Daoy (cell line): ENCODE measurements around the gene UNKL. TPM values are rescaled to one million over a fixed set of nuclear protein-coding genes. Genes with fewer than 3 reads are reported as not detected.

Experiments
- DNase-seq: peaks from one replicate; pipeline ENCODE4 v3.0.0-alpha.2; 2015; ENCODE audit warnings: low read depth
- total RNA-seq: library from RNA; depleted of rRNA; stranded (reverse); fragments of >200 nt; shearing (Covaris generic); gene quantifications from 2 replicates; pipeline ENCODE4 v1.2.3, GENCODE V29; 2014

UNKL gene
- total RNA-seq, 1 experiment from 2014 or later: 12.1 TPM

DNA sequence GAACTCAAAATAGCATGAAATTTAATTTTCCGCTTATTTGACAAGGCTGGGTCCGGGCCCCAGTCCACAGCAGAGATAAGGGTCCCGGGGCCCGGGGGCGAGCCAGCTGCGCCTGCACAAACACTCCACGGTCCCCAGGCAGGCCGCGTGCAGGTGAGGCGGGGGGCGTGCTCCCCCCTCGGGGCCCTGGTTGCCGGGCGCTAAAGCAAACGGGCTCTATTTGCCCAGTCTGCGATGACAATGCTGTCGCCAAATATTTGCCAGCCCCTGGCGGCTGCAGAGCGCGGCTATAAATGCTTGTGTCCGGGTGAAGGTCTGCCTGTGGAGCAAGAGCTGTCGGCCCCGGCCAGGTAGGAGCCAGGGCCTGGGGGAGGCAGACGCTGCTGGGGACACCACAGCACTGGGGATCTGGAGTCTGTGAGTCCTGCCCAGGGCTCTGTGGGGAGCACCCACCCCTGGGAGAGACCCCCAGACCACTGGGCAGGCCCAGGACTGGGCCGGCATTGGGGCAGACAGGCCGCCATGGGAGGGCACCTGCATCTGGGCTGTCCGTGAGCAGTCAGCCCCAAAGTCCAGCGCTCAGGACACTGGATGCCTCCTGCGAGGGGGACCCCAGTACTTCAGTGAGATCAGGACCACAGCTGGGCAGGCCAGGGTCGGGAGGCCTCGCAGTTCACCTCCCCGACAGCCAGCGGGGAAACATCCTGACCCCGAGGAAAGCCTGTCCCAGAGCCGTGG lies 16.4 kb upstream of the UNKL start, which contains the start of gene PERCC1:
Gene PERCC1, plus strand, starts transcription at position 320 of the 738 bp plus-strand sequence. CDS start 1,516 bp downstream, outside the sequence.
- DNase-seq: no peak

- no peak for DNase-seq
These were observed 15.8 kb upstream of the UNKL start for GRCh38 chr16:1430214-1430758.

GRCh38 chr16:1429631-1430030 lies 15.1 kb upstream of the UNKL start:
- DNase-seq: no peak

GRCh38 chr16:1429012-1429411 lies 14.5 kb upstream of the UNKL start:
- no peak for DNase-seq

DNA sequence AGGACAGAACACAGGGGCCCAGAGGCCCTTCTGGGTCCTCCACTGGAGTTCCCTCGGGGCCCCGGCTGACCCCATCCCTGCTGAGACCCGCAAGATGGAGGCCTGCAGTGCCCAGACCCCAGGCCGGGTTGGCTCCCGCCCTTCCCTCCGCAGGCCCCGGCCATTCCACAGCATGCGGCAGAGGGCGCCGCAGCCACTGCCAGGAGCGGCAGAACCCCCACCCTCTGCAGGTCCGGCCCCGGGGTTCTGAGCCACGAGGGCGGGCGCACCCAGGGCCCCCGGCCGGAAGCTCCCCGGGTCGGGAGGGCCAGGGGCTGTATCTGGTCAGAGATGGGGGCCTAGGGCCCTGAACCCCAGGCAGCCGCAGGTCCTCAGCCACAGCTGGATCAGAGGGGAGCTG lies 14.0 kb upstream of the UNKL start:
- peak; percentile 51 for DNase-seq

DNA sequence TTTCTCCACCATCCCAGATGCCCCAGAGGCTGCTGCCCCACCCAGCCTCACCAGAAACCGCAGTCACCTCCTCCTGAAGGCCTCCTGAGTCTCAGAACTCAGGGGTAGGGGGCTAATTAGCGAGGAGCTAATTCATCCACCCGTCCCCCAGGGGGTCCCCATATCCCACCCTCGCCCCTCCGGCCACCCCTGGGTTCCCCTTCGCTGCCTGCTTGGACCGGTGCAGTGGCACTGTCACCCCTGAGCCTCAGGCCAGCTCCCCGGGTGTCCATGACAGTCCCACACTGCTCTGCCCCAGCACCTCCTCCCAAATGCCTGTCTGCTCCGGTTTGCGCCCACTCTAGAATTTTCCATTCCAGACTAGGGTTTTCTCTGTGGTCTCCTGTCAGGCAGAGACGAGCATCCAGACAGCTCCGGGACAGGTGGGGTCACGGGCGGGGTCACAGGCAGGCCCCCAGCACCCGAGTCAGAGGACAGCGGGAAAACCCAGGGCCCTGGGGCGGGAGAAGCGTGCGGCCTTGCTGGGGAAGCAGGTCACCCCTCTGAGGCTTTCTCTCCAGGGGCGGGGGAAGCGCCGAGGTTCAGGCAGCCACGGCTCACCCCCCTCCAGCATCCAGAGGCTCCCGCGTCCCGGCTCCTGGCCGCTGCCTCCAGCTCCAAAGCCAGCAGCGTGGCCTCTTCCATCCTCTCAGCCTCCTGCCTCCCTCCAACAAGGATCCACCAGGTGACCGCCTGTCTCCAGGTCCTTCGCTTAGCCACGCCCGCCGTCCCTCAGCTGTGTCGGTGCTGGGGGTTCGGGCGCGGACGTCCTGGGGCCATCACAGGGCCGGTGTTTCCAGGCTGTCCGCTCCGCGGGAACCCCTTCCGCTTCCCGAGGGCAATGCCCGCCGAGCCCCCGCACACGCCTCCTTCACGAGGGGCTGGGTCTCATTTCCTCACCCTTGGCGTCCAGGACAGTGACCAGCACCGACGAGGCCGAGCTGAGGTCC lies 13.3 kb upstream of the UNKL start:
- no peak for DNase-seq

DNA sequence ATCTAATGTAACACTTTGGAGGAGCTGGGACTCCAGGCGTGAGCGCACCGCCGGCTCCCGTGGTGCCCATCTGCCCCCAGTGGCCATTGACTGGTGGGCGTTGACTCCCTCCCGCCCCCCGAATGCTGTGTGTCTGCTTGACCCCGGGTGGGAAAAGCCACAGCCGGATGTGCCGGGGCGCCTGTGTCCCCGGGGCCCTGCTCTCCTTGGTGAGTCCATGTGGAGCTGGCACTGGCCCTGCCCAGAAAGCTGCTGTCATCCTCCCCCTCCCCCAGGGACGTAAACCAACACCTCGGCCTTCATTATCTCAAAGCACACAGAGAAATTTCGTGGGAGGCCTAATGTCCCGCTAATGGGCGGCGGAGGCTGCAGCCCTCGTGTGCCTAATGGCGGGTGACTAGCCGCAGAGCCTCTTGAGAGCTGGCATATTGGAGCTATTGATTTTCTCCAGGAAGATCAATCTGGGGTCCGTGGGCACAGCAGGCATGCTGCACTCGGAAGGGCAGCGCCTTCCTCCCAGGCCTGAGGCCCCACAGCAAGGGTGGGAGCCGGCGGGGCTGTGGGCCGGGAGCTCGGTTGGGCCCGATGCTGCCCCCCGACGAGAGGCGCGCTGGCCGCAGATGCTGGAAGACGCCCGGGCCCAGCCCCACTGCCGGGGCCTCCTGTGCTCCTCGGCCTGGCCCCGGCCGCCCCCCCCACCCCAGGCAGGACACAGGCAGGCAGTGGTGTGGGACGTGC lies 12.4 kb upstream of the UNKL start:
- DNase-seq: no peak

DNA sequence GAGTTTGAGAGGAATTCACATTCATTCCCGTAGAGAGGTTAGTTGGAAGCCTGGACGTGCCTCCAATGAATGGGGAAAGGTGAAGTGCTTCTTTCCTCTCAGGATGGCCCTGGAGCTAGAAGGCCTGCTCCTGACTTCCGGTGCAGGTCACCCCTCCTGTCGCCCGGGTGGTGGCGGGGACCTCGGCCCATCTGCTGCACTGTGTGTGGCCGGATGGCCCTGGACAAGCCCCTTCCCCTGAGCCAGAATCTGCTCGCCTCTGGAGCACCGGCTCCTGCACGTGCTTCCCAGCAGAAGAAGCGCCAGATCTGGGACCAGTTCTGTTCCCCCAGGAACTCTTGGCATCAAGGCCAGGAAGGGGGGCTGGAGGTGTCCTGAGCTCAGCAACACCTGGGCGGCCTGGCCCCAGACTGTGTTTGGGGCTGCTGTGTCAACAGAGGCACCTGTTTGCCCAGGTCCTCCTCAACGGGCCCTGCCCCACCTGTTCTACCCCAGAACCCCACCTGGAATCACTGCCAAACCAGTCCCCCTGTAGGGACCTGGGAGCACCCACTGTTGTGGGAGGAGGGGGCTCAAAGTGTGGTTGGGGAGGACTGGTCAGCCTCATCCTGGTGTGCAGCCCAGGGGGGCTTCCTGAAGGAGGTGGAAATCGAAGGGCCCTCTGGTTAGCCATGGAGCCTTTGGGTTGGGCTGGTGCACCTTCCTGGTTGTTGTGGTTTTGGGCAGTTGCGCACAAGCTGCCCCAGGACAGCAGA lies 11.3 kb upstream of the UNKL start:
- no peak for DNase-seq

DNA sequence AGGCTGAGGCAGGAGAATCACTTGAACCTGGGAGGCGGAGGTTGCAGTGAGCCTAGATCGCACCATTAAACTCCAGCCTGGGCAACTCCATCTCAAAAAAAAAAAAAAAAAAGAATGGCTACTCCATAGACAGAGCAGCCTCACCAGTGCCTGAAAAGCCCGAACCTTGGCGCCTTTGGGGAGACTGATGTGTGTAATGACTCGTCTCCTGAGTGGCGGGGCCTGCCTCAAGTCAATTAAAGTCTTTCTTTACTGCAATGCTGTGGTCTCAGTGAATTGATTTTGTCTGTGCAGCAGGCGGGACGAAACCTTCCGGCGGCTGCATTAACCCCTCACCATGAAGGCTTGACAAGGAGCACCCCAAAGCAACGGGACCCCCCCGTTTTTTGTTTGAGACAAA lies 9.5 kb upstream of the UNKL start:
- no peak for DNase-seq

- no peak for DNase-seq
These were observed 7.6 kb upstream of the UNKL start for GRCh38 chr16:1422076-1422475.

DNA sequence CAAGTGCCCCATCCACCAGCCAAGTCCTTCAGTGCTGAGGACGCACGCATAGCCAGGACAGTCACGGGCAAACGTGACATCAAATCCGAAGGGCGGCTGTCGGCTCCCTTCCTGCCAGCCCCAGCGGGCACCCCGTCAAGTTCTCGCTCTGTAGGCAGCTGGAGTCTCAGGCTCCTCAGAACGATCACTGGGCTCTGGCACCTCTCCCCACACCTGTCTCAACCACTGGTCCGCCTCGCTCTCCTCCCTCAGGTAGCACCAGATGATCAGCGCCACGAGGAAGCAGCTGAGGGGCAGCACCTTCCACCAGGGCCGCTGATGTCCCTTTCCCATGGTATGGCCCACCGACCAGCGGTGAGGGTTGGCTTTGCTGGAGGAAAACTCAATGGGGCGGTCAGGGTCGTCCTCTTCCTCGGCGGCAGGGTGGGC lies 5.6 kb upstream of the UNKL start:
- DNase-seq: no peak

DNA sequence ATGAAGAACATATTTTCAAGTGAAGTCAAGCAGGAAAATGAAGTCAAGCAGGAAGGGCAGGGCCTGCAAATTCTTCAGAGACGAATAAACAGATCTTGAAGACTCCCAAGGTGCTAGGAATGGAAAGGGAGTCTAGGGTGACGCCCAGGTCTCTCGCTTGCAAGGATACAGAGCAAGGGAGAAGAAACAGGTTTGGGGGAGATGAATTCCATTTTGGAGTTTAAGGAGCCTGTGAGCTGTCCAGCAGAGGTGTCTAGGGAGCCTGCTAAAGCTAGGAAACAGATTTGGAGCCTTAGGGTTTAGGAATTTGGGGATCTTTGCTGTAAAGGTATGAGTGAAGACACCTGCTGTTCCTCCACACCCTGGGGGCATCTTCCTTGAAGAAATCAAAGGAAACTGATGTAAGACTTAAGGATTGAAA lies 2.0 kb upstream of the UNKL start:
- no peak for DNase-seq

DNA sequence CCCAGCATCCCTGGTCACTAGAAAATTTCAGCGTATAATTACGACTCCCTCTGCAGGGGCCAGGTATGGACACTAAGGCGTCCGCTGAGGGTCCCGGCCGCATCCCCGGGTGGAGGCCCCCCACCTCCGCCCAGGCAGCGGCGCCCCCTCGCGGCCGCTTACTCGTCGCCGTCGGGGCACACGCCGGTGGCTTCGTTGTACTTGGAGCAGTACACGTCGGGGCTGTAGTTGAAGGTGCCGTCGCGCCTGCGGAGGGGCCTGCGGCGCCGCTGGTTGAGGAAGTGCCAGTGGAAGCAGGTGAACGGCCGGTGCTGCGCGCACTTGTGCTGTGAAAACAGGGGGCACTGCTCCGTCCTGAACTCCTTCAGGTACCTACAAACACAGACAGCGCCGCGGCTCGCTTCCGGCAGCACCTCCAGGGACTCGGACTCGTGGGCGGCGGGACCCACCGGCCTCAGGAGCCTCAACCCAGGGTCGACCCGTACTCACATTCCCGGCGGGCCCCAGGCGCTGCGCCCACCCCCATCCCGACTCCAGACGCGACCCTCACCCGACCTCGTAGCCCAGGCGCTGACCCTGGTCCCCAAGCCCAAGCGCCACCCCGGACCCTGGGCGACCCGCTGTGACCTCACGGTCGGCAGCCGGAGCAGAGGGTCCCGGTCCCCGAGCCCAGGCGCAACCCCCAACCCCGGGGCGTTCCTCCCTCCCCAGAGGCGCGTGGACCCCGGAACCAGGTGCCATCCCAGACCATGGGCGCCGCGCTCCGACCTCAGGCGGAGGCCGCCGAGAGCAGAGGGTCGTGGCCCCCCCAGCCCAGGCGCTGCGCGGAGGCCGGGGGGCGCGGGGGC lies 596 bp downstream of the UNKL start:
- peak; percentile 45 for DNase-seq

DNA sequence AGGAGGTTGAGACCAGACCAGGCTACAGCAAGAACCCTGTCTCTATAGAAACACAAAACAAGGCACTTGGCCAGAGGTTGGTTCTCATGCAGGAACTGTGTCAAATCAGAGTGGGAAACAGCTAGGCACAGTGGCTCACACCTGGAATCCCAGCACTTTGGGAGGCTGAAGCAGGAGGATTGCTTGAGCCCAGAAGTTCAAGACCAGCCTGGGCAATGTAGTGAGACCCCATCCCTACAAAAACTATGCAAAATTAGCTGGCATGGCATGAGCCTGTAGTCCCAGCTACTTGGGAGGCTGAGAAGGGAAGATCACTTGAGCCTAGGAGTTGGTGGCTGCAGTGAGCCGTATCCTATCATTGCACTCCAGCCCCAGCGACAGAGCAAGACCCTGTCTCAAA lies 1.7 kb downstream of the UNKL start:
- no peak for DNase-seq

DNA sequence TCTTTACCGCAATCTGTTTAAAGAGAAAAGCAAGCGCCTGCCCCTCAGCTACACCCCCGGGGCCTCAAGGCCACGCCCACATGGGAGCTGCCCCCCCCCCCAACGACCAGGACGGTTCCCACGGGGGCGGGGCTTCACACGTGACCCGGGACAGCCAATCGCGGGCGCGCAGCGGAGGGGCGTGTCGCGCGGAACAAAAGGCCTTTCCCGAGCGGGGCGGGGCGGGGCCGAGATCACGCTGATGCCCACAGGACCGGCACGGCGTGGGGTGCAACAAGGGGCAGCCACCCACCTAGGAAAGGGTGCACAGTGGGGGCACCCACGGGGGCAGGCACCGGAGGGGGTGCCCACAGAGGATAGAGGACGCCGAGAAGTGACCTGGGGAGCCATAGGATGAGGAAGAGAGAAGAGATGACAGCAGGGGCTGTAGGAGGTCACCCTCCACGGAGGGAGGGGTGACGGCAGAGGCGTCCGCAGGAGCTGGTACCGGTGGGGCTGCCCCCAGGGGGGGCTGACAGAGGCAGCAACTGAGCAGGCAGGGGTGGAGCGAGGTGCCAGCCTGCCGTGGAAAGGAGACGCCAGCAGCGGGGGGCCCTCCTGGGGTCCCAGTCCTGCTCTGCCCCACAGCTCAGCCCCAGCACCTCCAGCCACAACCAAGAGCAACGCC lies 6.2 kb downstream of the UNKL start:
- peak; percentile 89 for DNase-seq

GRCh38 chr16:1407753-1408152 lies 6.8 kb downstream of the UNKL start:
- DNase-seq: no peak

DNA sequence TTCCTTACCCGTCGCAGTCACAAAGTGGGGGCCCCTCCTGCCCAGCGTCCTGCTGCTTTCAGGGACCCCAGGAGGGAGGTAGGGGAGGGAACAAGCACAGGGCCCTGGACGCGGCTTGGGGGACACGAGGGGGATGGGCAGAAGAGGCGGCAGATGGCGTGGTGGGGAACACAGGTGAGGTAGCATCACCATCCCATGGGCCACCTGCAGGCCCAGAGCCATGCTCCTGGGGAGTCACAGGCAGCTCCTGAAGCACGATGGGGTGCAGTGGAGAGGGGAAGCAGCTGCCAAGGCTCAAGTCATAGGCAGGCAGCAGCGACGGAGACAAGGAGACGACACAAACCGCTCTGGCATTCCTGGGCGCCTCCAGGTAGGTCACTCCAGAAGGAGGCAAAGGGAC lies 10.8 kb downstream of the UNKL start:
- DNase-seq: no peak

DNA sequence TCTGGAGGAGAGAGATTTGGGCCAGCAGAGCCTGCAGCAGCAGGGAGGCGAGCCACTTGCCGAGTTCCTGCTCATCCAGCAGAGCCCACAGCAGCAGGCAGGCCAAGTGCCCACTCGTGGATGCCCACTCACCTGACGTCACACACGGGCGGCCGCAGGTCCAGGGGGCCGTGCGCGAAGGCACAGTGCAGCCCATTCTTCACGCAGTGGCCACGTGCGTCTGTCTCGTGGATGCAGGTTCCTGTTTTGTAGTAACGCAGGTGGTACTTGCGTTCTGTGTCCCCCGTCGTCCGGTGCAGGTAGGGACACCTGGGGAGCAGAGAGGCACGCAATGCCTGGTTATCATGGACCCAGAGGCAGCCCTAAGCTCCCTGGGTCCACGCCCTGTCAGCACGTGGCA lies 11.5 kb downstream of the UNKL start:
- DNase-seq: no peak

- no peak for DNase-seq
These were observed 12.7 kb downstream of the UNKL start for GRCh38 chr16:1401758-1402154.
